CD4-positive, alpha-beta T cell treated with Interleukin-6 for 4 hours (primary cell): Measurements from ENCODE around the gene NCF1.
"Not testable (repeated sequence)": the region's sequence is repeated elsewhere in the genome, so short reads cannot be mapped to it uniquely, and the experiment has no call there.

Experiments used
- DNase-seq: peaks from one replicate; pipeline ENCODE4 v3.0.0-alpha.2; 2020; ENCODE audit warnings: mixed read lengths

Gene NCF1

DNA sequence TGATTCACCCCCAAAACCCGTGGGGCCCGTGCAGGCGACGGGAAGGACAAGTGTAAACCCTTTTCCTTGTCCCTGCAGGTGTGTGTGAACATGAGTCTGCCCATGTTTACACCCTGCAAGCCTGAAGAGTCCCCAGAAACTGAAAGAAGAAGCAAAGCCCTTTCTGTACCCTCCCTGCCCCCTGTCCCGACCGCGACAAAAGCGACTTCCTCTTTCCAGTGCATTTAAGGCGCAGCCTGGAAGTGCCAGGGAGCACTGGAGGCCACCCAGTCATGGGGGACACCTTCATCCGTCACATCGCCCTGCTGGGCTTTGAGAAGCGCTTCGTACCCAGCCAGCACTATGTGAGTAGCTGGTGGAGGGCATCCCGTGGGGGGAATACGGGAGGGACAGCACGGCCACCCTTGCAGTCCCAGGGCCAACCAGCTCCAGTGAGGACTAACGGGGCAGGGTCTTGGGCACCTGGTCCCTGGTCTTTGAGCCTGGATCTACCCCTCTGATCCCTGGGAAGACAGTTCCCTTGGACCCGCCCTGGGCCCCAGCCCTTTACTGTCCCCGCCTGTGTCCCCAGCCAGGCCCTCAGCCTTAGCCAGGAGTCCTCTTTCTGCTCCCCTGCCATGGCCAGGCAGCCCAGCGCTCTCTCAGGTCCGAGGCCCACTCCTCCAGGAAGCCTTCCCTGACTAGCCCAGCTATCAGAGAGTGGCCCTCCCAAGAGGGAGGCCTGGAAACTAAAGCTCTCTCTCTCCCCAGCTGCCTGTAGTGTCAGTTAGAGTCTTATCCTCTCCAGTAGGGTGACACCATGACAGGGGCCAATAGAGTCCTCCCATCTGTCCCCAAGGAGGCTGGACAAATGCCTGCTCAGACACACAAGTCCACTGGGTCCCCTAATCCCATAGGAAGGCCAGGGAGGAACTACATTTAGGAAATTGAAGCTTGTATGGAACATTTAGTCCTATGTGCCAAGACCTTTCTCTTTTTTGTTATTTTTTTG is at the start of gene NCF1:
Gene NCF1 (plus strand): TSS at position 252 of the 991 bp plus-strand sequence. CDS start 21 bp downstream, at position 273.
- DNase-seq: not testable (repeated sequence)

DNA sequence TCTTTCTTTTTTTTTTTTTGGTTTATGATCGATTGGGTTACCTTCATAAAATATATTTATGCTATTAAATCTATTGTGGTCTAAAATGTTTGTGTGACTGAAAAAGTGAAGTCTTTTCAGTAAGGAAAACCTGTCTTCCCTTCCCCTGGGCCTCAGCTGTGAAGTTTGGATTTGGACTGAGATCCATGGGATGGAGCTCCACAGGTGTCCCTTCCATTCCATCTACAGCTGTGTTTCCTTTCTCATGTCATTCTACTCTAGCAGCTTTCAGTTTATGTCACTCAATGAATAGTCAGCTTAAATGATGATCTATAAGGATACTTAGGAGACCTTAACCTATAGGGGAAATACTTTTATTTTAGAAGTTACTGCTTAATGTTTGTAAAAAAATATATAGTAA is 48.0 kb upstream of the NCF1 start:
- no peak for DNase-seq

DNA sequence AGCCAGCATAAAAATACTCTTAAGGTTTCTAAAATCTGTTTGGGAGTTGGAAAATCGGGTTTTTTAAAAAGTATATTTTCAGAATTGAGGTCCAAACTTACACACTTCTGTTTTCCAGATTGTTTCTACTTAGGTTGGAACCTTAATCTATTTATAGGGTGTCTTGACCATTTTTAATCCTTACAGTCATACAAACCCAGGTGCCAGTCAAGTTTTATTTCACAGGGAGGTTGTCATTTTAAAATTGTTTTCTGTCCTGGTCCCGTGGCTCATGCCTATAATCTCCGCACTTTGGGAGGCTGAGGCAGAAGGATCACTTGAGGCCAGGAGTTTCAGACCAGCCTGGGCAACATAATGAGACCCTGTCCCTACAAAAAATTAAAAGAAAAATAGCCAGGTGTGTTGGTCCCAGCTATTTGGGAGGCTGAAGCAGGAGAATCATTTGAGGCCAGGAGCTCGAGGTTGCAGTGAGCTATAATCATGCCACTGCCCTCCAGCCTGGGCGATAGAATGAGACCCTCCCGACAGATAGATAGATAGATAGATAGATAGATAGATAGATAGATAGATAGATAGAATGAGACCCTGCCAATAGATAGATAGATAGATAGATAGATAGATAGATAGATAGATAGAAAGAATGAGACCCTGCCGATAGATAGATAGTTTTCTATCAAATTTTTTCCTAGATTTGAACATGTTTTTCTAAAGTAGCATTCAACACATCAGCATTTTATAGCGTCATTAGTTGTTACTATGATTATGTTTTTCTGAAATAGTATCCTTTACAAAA is 47.3 kb upstream of the NCF1 start:
- no peak for DNase-seq

DNA sequence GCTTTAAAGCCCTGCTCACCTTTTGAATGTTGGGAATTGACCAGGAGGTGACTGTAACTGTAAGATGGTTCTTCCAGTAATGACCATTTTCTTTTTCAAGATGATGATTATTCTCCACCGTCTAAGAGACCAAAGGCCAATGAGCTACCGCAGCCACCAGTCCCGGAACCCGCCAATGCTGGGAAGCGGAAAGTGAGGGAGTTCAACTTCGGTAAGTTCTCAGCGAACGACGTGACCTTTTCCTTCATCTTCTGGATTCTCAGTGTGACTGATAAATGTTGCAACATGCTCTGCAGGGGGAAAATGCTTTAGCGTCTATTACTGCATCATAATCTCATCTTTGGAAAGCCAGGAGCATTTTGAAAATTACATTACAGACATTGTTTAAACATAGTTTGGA is 45.1 kb upstream of the NCF1 start:
- DNase-seq: not testable (repeated sequence)

DNA sequence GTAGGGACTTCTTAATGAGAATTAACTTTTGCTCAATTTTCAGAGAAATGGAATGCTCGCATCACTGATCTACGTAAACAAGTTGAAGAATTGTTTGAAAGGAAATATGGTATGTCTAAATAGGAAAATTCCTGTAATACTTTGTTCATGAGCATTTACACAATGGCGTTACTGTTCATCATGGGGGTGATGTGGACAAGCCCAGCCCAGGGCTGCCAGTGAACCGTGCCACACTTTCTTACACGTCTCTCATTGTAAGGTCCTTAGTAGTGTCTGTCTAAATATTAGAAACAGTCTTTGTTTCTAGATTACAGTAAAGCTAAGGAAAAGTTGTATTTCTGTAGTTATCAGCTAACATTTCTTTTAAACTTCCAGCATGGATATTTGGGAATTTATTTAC is 43.6 kb upstream of the NCF1 start:
- DNase-seq: not testable (repeated sequence)

DNA sequence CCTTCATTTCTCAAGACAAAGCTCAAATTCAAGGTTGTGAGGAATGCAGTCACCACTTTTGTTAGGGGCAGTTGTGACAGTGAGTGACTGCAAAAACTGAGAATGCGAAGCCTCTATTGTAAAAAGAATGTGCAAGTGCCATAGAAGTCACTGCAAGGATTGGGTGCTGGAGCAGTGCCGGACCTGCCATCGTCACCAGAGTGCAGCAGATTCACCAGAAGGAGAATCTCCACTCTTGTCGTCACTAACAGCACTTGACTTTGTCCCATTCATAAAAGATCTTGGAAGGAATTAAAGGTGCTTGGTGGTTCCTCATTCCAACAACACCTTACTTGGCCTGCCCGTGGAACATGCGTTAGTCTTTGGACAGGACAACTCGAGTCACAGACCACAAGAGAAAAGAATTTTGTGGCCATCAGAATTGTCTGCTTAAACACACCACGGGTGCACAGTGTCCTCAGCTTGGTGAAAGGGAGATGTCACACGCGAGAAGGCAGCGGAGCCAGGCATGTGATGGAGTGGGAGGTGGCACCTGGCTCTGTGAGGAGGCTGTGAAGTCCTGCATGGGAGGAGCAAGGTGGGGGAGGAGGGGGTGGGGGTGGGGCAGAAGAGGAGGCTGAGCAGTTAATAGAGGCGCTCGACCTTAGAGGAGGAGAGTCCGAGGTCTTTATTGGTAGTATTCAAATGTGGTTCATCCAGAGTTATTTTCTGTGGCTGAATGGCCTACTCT is 33.7 kb upstream of the NCF1 start:
- DNase-seq: not testable (repeated sequence)

DNA sequence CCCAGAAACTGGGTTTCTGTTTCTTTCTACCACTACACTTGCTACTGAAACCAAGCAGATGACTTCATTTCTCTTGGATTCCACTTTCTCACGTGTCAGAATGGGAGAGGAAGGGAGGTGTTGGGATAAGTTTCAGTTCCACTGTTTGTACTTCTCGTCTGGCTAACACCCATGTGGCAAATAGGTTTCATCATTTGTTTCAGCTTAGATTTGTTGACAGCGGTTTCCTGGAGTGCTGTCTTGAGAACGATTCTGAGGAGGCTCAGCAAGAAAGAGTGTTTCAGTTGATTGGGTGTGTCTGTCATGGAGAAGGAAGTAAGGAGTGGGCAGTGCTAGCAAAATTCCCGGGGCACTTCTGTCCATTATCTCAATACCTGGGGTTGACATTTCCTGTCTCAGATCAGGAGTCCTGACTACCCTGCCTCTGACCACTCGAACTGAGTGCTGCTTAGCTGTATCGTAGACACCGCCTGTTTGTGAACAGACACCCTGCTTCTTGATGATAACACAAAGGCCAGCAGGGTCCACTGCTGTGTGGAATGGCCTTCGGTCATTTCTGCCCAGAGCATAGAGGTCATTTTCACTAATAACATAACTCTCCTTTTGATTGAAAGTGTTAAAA is 29.8 kb upstream of the NCF1 start:
- DNase-seq: not testable (repeated sequence)

DNA sequence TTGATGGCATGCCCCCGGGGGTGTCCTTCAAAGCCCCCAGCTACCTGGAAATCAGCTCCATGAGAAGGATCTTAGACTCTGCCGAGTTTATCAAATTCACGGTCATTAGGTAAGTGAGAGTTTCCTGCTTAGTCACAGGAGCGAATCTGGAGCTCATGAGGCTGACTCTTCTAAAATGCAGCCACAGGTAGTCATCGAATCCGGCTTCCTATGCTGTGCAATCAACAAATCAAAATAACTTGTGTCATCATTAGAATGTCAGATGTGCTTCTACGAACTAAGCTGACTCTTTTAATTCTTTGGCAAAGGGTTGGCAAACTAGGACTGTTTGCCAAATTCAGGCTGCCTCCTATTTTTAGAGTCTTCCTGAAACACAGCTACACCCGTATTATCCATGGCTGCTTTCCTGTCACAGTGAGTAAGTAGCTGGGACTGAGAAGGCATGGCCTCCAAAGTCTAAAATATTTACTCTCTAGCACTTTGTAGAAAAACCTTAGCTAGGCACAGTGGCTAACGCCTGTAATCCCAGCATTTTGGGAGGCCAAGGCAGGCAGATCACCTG is 19.8 kb upstream of the NCF1 start:
- not testable (repeated sequence) for DNase-seq

DNA sequence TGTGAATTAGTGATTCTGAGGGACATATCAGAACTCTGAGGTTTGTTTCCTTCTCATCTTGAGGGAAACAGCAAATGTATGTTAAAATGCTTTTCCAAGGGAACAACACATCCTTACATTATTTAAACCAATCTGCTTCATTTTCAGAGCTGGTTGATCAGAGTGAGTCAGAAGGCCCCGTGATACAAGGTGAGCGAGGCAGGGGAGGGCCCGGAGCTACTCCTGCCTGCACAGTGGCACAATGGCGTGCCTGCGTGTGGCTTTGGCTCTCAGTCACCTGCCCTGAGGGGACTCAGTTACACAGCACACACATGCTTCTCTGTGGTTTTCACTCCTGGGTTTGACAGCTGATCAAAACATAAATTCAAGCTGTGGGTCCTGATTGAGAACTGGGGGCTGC is 17.1 kb upstream of the NCF1 start:
- not testable (repeated sequence) for DNase-seq

DNA sequence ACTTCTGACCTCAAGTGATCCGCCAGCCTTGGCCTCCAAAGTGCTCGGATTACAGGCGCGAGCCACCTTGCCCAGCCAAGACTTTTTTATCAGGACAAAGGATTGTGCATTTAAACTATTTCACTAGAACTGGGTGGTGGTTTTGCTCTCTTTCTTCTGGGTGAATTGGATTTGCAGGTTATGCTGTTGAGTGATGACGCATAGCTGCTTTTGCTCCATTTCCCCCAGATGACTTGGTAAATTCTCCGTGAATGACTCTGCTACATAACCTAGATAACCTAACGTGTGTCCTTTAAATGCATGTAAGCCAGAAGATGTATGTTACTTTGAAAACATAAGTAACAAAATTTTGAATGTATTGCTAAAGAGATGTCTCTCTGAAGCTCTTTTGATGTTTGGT is 15.5 kb upstream of the NCF1 start:
- DNase-seq: not testable (repeated sequence)

DNA sequence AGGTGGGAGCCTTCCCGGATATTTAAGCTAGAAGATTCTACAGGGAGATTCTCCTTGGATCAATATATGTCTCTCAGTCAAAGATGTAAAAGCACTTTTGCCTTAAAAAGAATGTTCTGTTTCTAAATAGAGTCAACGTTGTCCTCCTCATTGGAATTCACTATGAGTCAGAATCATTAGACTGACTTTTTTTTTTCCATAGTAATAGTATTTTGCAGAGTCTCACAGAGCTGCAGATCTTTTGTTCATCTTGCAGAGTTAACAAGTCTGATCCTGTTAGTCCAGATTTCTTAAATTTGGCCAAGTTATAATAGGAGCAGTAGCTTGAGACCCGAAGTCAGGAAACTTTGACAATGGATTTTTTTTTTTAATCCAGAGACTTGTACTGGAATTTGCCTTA is 14.8 kb upstream of the NCF1 start:
- not testable (repeated sequence) for DNase-seq

DNA sequence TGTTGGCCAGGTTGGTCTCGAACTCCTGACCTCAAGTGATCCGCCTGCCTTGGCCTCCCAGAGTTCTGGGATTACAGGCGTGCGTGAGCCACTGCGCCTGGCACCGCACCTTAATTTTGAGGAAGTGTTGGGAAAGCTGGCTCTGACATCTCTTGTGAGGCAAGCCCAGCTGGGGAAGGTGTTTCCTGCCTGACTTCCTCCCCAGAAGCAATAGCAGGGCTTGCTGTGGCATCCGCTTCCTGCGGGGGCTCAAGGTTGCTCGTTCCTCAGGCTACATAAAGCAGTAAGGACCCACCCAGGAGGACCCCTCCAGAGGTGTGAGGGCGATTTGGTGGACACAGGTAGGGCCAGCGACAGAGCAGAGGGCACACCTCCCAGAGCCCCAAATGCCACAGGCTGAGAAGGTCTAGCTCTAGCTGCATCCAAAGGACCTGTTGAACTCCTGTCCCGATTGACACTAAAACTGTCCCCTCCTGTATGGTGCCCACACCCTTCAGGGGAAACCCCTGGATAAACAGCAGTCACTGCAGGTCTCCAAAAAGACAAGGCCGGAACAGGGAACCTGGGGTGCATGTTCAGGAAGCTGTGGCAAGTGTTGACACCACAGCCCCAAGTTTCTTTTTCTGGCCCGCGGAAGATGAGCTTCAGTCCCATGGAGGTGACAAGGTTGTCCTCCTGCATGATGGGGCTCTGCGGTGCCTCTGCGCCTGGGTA is 8.4 kb upstream of the NCF1 start:
- not testable (repeated sequence) for DNase-seq

DNA sequence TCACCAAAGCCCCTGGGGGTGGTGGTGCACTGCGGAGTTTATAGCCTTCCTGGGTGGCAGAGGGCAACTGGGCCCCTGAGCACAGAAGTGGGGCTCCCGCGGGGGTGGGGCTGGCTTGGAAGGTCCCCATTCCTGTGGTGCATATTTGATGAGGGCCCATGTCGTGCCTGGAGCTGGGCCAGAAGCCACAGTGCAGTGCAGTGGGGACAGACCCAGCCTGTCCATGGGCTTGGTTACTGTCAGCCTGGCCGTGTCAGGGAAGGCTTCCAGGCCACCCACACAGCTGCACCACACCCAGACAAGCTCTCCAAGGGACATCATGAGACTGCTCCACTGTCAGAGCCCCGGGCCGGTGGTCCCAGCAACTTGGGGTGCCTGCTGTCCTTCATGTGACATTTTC is 7.3 kb upstream of the NCF1 start:
- not testable (repeated sequence) for DNase-seq

DNA sequence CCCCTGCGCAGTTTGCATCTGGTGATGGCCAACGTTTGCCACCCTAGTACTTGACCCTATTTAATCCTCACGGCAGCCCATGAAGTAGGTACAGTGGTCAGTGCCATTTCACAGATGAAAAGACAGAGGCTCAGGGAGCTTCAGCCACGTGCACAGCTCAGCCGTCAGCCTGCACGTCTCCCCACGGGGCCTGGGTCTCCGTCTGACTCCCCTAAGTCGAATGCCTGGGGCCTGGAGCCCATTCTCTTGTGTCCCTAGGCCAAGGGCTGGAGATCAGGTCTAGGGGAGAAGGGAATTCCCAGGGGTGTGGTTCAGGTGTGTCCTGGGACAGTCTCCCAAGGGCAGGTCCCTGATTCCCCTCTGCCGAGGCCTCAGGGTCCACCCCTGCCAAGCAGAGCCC is 6.8 kb upstream of the NCF1 start:
- DNase-seq: not testable (repeated sequence)

DNA sequence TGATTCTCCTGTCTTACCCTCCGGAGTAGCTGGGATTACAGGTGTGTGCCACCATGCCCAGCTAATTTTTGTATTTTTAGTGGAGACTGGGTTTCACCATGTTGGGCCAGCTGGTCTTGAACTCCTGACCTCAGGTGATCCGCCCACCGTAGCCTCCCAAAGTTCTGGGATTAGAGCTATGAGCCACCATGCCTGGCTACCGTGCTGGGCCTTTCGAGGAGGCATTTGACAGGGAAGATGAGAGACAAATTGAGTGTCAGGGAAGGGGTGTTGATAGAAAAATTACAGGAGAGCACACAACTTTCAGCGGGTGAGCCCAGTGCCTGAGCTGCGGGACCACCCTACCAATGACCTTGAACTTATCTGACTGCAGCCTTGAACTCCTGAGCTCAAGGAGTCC is 3.7 kb upstream of the NCF1 start:
- DNase-seq: not testable (repeated sequence)

DNA sequence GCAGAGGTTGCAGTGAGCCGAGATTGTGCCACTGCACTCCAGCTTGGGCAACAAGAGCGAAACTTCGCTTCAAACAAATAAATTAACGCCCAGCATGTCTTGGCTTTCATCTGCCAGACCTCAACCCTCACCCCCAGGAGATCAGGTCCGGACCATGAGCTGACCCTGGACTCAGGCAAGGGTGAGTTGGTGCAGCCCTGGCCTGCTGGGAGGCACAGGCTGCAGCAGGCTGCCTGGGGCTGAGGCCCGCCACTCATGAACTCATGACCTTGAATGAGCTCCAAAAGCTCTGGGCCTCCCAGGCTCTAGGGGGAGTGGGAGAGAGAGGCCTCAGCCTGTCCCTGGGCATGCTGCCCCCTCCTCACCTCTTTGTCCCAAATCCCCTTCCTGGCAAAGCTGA is 1.7 kb upstream of the NCF1 start:
- DNase-seq: not testable (repeated sequence)

DNA sequence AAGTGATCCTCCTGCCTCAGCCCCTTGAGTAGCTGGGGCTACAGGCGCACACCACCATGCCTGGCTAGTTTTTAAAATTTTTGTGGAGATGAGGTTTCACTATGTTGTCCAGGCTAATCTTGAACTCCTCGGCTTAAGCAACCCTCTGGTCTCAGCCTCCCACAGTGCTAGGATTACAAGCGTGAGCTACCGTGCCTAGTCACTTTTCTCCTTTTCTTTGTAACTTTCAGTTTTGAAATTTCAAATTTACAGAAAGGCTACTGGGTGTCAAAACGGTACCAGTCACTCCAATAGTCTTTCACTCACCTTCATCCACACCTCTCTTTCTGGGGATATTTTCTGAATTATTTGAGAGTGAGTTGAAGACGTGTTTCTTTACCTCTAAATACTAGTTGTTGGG is 1.3 kb downstream of the NCF1 start:
- not testable (repeated sequence) for DNase-seq

DNA sequence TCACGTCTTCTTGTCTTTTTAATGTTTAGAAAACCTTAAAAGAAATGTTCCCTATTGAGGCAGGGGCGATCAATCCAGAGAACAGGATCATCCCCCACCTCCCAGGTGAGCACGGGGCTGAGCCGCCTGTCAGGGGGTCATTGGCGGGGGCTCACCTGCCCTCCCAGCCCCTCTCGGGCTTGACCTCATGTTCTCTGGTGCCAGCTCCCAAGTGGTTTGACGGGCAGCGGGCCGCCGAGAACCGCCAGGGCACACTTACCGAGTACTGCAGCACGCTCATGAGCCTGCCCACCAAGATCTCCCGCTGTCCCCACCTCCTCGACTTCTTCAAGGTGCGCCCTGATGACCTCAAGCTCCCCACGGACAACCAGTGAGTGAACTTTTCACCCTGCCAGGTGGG is 5.2 kb downstream of the NCF1 start:
- DNase-seq: not testable (repeated sequence)

DNA sequence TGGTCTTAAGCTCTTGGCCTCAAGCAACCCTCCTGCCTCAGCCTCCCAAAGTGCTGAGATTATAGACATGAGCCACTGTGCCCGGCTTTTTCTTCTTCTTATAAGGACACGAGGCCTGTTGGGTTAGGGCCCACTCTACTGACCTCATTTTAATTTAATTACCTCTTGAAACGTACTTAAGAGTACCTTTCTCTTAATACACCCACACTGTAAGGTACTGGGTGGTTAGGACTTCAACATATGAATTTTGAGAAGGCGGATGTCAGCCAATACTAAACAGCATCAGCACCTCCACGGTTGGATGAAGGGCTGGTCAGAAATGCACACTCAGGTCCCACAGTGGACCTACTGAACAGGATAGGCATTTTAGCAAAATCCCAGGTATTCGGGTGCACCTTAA is 7.9 kb downstream of the NCF1 start:
- DNase-seq: not testable (repeated sequence)

DNA sequence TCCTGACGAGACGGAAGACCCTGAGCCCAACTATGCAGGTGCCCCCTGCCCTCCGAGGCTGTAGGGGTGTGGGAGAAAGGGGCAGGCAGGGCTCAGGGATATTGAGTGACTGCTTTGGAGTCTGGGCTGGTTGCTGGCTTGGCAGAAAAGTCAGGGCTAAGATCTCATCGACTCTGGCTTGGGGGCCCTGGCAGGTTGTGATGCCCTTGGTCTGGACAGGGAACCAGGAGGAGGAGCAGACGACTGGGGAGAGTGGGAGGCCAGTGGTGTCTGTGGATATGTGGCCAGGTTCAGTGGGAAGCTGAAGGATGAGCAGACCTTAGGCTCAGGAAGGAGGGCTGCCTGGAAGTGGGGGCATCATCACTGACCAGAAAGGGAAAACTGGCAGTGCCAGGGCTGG is 9.8 kb downstream of the NCF1 start:
- not testable (repeated sequence) for DNase-seq
